ENCODE measurements around the gene RUSC1. TPM values are rescaled to one million over a fixed set of nuclear protein-coding genes. Genes with fewer than 3 reads are reported as not detected.
A peak's percentile ranks its signal among the peaks of the same experiment; 100 is the strongest.

Gene RUSC1
- polyA plus RNA-seq (ENCODE audit: low read depth in 6 of 6): 1 to 10 TPM in 5 of 6 donors, not detected in 1; 3.4 to 6.5 (median 5.0) TPM

DNA sequence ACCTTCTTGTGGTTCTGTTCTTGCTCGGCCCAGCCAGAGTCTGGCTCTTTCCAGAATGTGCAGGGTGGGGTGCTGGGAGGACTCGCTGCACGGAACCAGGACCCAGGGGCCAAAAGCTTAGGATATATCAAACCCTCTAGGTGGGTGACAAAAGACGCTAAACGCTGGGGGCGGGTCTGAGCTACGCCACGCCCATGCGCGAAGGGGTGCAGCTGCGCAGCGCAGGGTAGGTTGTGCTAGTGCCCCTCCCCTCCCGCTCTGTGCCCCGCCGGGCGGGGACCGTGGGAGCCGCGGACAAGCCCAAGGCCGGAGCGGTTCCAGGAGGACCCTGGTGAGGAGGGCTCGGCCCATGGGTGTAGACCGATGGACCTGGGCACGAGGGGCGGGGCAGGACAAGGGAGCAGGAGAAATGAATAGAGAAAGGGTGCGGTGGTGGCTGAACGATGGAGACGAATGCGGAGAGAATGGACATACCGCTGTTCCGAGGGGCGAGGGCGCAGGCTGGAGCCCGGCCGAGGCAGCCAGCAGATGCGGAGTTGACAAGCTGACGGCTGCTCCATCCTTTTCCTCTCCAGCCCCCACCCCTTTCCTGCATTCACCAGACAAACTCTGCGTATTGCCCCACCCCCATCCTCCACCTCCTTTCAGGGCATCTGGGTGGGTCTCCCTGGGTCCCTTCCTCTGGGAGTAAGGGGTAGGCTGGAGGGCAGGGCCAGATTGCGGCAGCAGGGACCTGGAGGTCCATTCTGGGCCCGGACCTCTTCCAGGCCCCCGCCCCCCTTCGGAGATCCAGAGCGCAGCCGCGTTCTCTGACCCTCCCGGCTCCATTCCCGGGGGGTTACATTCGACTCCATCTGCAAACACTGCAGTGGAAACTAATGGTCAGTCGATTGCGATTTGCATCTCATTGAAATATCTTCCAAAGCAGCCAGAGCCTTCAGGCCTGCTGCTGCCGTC, at the start of gene RUSC1:
RUSC1 (plus strand) TSS at position 234 of the 957 bp plus-strand sequence. CDS start 880 bp downstream, outside the sequence.
- H3K4me1 Mint-ChIP-seq: peaks cover 31 to 48% (median 34%) of the 10 kb centered on the region in 3 donors

DNA sequence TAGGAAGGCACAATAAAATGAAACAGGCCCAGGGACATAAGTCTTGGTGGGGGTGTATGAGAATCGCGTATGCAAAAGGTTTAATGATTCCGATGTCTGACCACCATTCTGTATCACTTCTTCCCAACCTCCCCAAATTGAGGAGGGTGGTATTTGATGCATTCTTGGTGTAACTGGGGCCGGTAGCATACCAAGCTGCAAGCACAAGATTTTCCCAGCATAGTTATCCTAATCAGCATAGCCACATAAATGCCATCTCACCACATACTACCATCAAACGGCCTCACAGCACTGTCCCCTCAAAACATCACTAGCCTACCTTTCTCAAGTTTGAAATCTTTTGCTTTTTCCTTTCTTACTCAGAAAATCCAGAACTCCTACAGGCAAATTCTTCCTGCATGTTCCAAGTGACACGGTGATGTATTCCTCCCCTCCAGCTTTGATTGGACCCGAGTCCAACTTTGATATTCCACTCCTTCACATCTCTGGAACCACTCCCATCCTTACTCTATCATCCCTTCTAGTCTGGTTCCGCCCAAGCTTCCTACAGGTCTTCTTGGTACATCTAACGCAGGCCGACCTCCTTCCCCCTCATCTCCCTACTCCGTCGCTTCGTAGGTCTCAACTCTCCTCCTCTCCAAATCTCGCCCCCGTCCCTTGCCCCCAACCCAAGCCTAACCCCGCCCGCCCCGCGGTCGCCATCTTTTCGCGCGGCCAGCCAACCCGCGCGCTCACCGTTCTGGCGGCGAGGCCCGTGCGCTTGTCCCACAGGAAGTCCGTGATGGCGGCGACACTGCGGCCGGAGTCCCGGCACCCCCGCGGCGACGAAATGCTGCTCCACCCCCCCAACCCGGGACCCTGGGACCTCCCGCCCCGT, 48.0 kb upstream of the RUSC1 start:
- no peak for DNase-seq
- H3K4me1 Mint-ChIP-seq: peaks cover 32 to 50% (median 32%) of the 10 kb centered on the region in 3 donors
- H3K9me3 Mint-ChIP-seq: no peaks in the 10 kb centered on the region
- H3K27ac Mint-ChIP-seq: peak overlapping the region; percentile 90 to 99 (median 95)
- H3K27me3 Mint-ChIP-seq: no peaks in the 10 kb centered on the region
- ATAC-seq (ENCODE audit: low read depth in 2 of 2): peak; percentile 24
- peaks cover 4 to 14% of the 10 kb centered on the region in 2 donors for H3K36me3 Mint-ChIP-seq
- peak overlapping the region; percentile 90 to 98 (median 94) for H3K4me3 Mint-ChIP-seq

More for the DNA sequence above, at the start of gene RUSC1:
- no peaks in the 10 kb centered on the region for H3K27me3 Mint-ChIP-seq
- peak within 1 kb of the TSS in 5 of 6 donors; percentile 33 to 89 (median 59) for H3K27ac Mint-ChIP-seq
- peaks cover 0 to 8% of the 10 kb centered on the region in 2 donors for H3K36me3 Mint-ChIP-seq
- H3K9me3 Mint-ChIP-seq: no peaks in the 10 kb centered on the region
- DNase-seq: peak; percentile 69
- H3K4me3 Mint-ChIP-seq: peak within 1 kb of the TSS; percentile 80 to 90 (median 86)
- peak; percentile 34 to 43 for ATAC-seq (ENCODE audit: low read depth in 2 of 2)

- DNase-seq (peak; percentile 94), ATAC-seq (ENCODE audit: low read depth in 2 of 2) (peak; percentile 84 to 85)
- no peaks in the 10 kb centered on the region for H3K9me3 Mint-ChIP-seq
- peak within 1 kb of the TSS; percentile 93 to 99 (median 96) for H3K27ac Mint-ChIP-seq
- H3K36me3 Mint-ChIP-seq: peaks cover 4 to 8% of the 10 kb centered on the region in 2 donors
- no peaks in the 10 kb centered on the region for H3K27me3 Mint-ChIP-seq
- peaks cover 32 to 57% (median 37%) of the 10 kb centered on the region in 3 donors for H3K4me1 Mint-ChIP-seq
- H3K4me3 Mint-ChIP-seq: peak within 1 kb of the TSS; percentile 90 to 98 (median 94)
Observed at GRCh38 chr1:155273343-155274245, 47.1 kb upstream of the RUSC1 start, which contains the start of gene CLK2. CLK2 (minus strand) TSS chr1:155273504; CDS start chr1:155270977, 2,527 bp downstream.

DNA sequence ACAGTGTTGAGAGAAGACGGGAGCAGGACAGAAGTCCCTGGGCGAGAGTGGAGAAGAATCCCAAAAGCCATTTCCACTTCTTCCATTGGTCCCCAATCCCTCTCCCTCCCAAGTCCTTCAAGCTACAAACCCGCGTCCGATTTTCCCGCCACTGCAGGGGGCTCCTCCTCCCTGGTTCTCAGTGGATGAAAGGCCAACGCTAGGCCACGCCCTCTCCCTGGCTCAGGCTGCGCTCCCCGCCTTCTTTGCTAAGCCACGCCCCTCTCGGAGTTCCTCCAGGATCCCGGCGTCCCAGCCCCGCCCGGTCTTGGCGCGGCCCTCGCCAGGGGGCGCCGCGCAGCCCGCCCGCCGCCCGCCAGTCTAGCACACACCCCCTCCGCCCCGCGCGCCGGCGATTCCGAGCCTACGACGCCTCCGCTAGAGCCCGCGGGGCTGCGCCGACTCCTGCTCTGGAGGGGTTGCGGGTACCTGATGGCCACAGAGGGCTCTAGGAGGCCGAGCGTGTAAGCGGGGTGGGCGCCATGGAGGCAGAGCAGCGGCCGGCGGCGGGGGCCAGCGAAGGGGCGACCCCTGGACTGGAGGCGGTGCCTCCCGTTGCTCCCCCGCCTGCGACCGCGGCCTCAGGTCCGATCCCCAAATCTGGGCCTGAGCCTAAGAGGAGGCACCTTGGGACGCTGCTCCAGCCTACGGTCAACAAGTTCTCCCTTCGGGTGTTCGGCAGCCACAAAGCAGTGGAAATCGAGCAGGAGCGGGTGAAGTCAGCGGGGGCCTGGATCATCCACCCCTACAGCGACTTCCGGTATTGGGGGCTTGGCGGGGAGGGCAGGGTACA, 43.4 kb upstream of the RUSC1 start, which contains the start of gene HCN3:
HCN3 (plus strand) TSS at position 394 of the 832 bp plus-strand sequence; CDS start at position 522, 128 bp downstream.
- peak; percentile 45 to 52 for ATAC-seq (ENCODE audit: low read depth in 2 of 2)
- DNase-seq: peak; percentile 83
- Mint-ChIP-seq H3K36me3 (no peaks in the 10 kb centered on the region), H3K27ac (peak within 1 kb of the TSS in 3 of 6 donors; percentile 18 to 84 (median 37)), H3K4me1 (peaks cover 32 to 39% (median 38%) of the 10 kb centered on the region in 3 donors), H3K9me3 (no peaks in the 10 kb centered on the region), H3K27me3 (no peaks in the 10 kb centered on the region), H3K4me3 (peak within 1 kb of the TSS; percentile 64 to 90 (median 84))

DNA sequence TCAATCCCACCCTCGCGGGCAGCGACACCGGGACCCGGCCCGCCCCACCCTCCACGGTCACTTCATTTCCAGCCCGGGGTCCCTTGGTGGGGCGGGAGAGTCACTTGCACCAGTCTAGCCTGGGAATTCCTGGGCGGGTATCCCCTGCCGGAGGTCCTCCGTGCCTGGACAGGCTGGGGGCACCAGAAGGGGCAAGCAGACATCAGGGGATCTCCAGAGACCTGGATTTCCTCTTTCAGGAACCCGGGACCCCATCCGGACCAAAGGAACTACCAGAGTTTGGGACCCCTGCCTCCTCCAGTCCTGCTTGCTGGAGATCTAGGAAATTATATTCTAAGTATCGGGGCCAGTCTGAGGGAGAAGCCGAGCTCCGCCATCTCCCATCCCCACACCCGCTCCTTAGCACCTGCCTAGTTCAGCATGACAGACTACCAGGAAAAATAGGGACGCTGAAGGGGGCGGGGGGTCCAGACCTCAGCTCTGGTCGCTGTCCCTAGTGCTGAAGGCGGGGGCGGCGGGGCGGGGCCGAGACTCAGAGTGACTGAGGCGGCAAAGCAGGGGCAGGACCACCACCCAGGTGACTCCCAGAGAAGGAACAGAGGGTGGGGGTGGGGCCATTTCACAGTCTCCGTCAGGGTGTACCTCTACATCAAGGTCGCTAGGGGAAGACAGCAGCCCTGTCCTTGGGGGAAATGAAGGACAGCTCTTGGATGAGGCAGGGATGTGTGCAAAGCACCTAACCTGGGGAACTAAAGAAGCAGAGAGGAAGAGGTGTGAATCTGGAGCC, 42.6 kb upstream of the RUSC1 start:
- DNase-seq (peak; percentile 76), ATAC-seq (ENCODE audit: low read depth in 2 of 2) (peak; percentile 54 to 55)
- Mint-ChIP-seq H3K27me3 (no peaks in the 10 kb centered on the region), H3K27ac (peak overlapping the region in 3 of 6 donors; percentile 18 to 64 (median 55)), H3K4me1 (peaks cover 25 to 31% (median 30%) of the 10 kb centered on the region in 3 donors), H3K4me3 (peak overlapping the region; percentile 64 to 90 (median 80)), H3K9me3 (no peaks in the 10 kb centered on the region), H3K36me3 (no peaks in the 10 kb centered on the region)

DNA sequence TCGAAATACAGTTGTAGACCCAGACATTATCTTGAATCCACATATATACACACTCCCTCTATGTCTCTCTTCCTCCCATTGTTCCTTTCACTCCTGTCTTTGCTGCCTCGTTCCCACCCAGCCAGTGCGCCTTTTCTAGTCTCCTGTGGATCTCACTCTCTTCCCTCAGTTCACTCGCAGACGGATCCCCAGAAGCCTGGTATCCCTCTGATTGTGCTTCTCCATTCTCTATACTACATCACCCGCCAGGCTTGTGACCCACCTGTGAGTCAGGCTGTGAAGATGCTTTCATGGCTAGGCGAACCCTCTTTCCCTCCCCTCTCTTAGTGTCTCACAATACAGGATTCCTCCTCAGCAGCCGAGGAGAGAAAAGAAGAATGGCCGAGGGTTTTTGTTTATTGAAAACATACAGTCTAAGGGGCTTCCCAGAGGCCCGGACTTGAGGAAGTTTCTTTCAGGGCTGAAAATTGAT, 42.0 kb upstream of the RUSC1 start:
- Mint-ChIP-seq H3K4me1 (peaks cover 19 to 26% (median 24%) of the 10 kb centered on the region in 3 donors), H3K27me3 (no peaks in the 10 kb centered on the region), H3K27ac (peak overlapping the region in 1 of 6 donors; percentile 48), H3K36me3 (no peaks in the 10 kb centered on the region), H3K4me3 (peak overlapping the region in 7 of 8 donors; percentile 17 to 90 (median 77)), H3K9me3 (no peaks in the 10 kb centered on the region)
- DNase-seq (no peak), ATAC-seq (ENCODE audit: low read depth in 2 of 2) (no peak)

DNA sequence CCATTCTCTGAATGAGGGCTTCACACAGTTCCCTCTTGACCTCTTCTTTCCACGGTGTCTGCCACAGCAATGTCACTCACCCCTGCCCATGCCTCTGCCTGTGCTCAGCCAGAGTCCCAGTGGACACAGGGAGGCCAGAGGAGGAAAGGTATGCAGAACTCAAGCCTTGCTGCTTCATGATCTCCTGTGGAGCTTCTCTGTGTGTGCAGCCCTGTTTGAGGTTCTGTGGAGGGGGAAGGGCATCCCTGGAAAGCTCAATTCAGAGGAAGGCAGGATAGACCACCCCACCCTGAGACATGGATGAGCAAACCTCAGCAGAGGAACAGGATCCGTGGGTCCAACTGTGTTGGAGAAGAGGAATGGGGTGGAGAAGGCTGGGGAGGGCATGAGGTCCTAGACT, 41.4 kb upstream of the RUSC1 start:
- ATAC-seq (ENCODE audit: low read depth in 2 of 2): no peak
- Mint-ChIP-seq H3K4me1 (peaks cover 18 to 23% (median 22%) of the 10 kb centered on the region in 3 donors), H3K36me3 (no peaks in the 10 kb centered on the region), H3K4me3 (peak overlapping the region in 1 of 8 donors; percentile 59), H3K27me3 (no peaks in the 10 kb centered on the region), H3K27ac (peak overlapping the region in 1 of 6 donors; percentile 40), H3K9me3 (no peaks in the 10 kb centered on the region)
- no peak for DNase-seq

GRCh38 chr1:155282488-155283091, 38.1 kb upstream of the RUSC1 start:
- H3K4me3 Mint-ChIP-seq: no peak overlapping the region
- H3K36me3 Mint-ChIP-seq: no peaks in the 10 kb centered on the region
- peaks cover 0 to 8% (median 7%) of the 10 kb centered on the region in 3 donors for H3K4me1 Mint-ChIP-seq
- no peaks in the 10 kb centered on the region for H3K27me3 Mint-ChIP-seq
- H3K27ac Mint-ChIP-seq: peak overlapping the region in 1 of 6 donors; percentile 85
- DNase-seq (no peak), ATAC-seq (ENCODE audit: low read depth in 2 of 2) (no peak)
- H3K9me3 Mint-ChIP-seq: no peaks in the 10 kb centered on the region

DNA sequence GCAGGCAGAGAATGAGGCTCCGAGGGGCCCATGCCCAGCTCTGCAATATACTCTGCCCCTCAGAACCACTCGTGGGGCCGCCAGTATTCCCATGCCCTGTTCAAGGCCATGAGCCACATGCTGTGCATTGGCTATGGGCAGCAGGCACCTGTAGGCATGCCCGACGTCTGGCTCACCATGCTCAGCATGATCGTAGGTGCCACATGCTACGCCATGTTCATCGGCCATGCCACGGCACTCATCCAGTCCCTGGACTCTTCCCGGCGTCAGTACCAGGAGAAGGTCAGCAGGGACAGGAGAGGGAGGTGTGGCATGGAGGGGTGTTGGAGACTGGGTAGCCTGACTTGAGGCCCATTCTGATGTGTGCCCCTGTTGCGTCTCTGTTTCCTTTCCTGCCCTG, 36.2 kb upstream of the RUSC1 start:
- DNase-seq (no peak), ATAC-seq (ENCODE audit: low read depth in 2 of 2) (no peak)
- Mint-ChIP-seq H3K27ac (no peak overlapping the region), H3K4me3 (no peak overlapping the region), H3K36me3 (no peaks in the 10 kb centered on the region), H3K4me1 (no peaks in the 10 kb centered on the region), H3K27me3 (no peaks in the 10 kb centered on the region), H3K9me3 (no peaks in the 10 kb centered on the region)

GRCh38 chr1:155285063-155285462, 35.6 kb upstream of the RUSC1 start:
- Mint-ChIP-seq H3K4me3 (peak overlapping the region in 1 of 8 donors; percentile 61), H3K4me1 (no peaks in the 10 kb centered on the region), H3K36me3 (no peaks in the 10 kb centered on the region), H3K27me3 (peaks cover 0 to 3% (median 0%) of the 10 kb centered on the region in 3 donors), H3K27ac (peak overlapping the region in 1 of 6 donors; percentile 42), H3K9me3 (no peaks in the 10 kb centered on the region)
- no peak for ATAC-seq (ENCODE audit: low read depth in 2 of 2)
- DNase-seq: no peak

Data from naive B cell (primary cell).